Activated CD4-positive, alpha-beta T cell treated with anti-CD3 and anti-CD28 coated beads, Interleukin-2, amount 10 ng/mL, durations not matched to agents 24 days and 14 days (primary cell): Measurements from ENCODE around the gene SPOUT1. TPM values are rescaled to one million over a fixed set of nuclear protein-coding genes. Genes with fewer than 3 reads are reported as not detected.
"Not testable (repeated sequence)": the region's sequence is repeated elsewhere in the genome, so short reads cannot be mapped to it uniquely, and the experiment has no call there.

Experiments
- DNase-seq: peaks from one replicate; pipeline ENCODE4 v3.0.0; 2022
- H3K27ac Mint-ChIP-seq: one replicate; pipeline ENCODE4 v1.8.0; 2022; ENCODE audit warnings: mild to moderate bottlenecking, mixed read lengths
- H3K27me3 Mint-ChIP-seq: one replicate; pipeline ENCODE4 v1.8.0; 2022; ENCODE audit warnings: mixed read lengths
- H3K36me3 Mint-ChIP-seq: one replicate; pipeline ENCODE4 v1.8.0; 2022; ENCODE audit warnings: low read depth, mild to moderate bottlenecking, mixed read lengths
- H3K4me1 Mint-ChIP-seq: one replicate; pipeline ENCODE4 v1.8.0; 2021; ENCODE audit warnings: mixed read lengths
- H3K4me3 Mint-ChIP-seq: one replicate; pipeline ENCODE4 v1.8.0; 2022; ENCODE audit warnings: mild to moderate bottlenecking, moderate library complexity, mixed read lengths
- H3K9me3 Mint-ChIP-seq: one replicate; pipeline ENCODE4 v1.8.0; 2021; ENCODE audit warnings: mixed read lengths
- intact Hi-C: fragments of 100-400 bp; cut with micrococcal nuclease; formaldehyde crosslinking; loops from one replicate; pipeline ENCODE4 v1.15.1; 2023
- total RNA-seq: library from RNA; stranded (reverse); gene quantifications from 2 replicates; pipeline ENCODE4 v1.2.3, GENCODE V29; 2022

The SPOUT1 gene
- total RNA-seq, 1 donor from 2014 or later = 149 TPM

DNA sequence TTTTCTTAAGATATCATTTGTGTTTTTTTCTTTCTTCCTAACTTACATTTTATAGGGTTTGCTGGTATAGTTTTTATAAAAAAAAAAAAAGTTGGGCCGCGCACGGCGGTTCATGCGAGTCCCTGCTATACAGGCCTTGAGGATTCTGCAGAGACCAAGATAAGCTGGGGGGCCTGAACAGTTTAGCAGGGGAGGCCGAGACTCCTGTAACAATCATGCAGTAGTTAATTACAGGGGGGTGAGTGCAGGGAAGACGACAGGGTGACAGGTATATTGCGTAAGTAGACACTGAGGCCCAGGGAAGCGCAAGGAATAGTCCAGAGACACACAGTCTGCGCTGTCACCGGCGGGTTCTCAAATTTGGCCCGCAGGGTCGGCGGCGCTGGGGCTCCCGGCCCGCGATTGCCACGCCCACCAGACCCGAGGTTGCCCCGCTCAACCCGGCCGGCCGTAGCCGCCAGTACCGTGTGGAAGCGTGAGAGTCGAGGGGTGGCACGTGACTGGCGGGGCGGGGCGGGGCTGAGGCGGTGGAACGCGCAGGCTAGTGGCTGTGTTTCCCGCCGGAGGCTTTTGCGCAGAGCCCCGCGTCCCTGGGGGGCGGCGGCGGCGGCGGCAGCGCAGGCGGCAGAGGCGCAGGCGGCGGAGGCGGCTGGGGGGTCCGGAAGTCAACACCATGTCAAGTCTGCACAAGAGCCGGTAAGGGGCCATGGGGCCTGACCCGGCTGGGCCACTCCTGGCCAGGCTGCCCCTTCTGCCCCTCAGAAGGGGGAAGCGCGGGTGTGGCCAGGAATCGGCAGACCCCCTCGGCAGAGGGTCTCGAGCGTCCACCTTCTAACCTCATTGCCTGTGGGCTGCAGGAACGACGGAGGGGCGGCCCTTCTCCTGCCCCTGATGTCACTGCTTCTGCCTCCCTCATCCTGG lies 42.7 kb downstream of the SPOUT1 start, which contains the start of gene TBC1D13:
Gene TBC1D13, plus strand, starts transcription at position 573 of the 921 bp plus-strand sequence. Its CDS starts 101 bp downstream, at position 674.
- Mint-ChIP-seq H3K27ac (peak within 1 kb of the TSS; percentile 91), H3K4me1 (peaks cover 19% of the 10 kb centered on the region), H3K4me3 (peak within 1 kb of the TSS; percentile 95), H3K9me3 (no peaks in the 10 kb centered on the region), H3K27me3 (no peaks in the 10 kb centered on the region), H3K36me3 (peaks cover 4% of the 10 kb centered on the region)
- intact Hi-C loops = loop anchor here (1.0 to 2.0 kb wide), 3 partner anchors 16 to 95 kb away; partner anchors contain the start of genes LRRC8A, ZDHHC12 and ZER1
- DNase-seq = peak; percentile 97

DNA sequence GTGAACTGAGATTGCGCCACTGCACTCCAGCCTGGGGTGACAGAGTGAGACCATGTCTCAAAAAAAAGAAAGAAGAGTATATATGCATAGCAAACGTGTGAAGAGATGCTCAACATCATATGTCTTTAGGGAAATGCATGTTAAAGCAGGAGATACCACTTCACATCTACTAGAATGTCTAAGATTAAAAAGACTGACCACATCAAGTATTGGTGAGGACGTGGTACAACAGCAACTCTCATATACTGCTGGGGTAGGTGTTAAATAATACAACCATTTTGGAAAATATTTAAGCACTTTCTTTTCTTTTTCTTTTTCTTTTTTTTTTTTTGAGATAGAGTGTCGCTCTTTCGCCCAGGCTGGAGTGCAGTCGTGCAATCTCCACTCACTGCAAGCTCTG lies 44.2 kb downstream of the SPOUT1 start:
- Mint-ChIP-seq H3K4me3 (no peak overlapping the region), H3K4me1 (peaks cover 19% of the 10 kb centered on the region), H3K27ac (no peak overlapping the region), H3K27me3 (no peaks in the 10 kb centered on the region), H3K9me3 (no peaks in the 10 kb centered on the region), H3K36me3 (peaks cover 2% of the 10 kb centered on the region)
- no peak for DNase-seq
- intact Hi-C loops = no loop called here

DNA sequence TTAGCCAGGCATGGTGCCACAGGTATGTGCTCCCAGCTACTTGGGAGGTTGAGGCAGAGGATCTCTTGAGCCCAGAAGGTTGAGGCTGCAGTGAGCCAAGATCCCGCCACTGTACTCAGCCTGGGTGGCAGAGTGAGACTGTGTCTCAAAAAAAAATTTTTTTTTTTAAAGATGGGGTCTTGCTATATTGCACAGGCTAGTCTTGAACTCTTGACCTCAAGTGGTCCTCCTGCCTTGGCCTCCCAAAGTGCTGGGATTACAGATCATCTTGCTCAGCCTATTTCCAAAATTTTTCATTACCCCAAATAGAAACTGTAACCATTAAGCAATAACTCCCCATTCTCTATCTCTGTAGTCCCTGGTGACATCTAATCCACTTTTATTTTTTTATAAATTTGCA lies 46.9 kb downstream of the SPOUT1 start:
- DNase-seq = no peak
- intact Hi-C loops = no loop called here
- no peaks in the 10 kb centered on the region for H3K36me3 Mint-ChIP-seq
- H3K4me3 Mint-ChIP-seq = no peak overlapping the region
- no peak overlapping the region for H3K27ac Mint-ChIP-seq
- peaks cover 8% of the 10 kb centered on the region for H3K4me1 Mint-ChIP-seq
- H3K27me3 Mint-ChIP-seq = no peaks in the 10 kb centered on the region
- H3K9me3 Mint-ChIP-seq = no peaks in the 10 kb centered on the region

DNA sequence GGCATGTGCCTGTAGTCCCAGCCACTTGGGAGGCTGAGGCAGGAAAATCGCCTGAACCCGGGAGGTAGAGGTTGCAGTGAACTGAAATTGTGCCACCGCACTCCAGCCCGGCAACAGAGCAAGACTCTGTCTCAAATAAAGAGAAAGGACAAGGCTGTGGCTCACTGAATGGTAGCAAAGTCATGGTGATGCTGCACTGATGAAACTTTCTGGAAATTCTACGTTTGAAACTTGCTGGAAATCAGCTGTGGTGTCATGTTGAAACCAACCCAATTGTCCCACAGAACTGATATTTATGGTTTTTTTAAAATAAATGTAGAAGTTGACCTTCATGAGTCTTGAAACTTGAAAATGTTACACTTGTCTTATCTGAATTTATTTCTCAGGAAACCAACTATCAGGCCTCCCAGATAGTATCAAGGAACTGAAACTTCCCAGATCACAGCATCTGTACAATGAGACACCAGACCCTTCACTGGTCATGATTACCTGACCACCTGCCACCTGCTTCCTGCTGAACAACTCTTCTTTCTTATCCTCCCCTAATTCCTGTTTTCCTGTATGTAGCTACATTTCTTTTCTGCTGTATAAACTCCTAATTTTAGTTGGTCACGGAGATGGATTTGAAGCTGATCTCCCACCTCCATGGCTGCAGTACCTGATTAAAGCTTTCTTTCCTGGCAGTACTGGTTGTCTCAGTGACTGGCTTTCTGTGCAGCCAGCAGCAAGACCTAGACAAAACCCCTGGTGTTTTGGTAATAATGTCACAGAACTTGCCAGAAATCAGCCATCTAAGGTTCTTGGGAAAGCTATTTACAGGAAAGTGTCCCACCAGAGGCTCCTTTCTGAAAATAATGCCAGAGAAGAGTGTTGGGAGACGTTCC lies 48.2 kb downstream of the SPOUT1 start:
- no peak for DNase-seq
- H3K36me3 Mint-ChIP-seq = no peaks in the 10 kb centered on the region
- no peak overlapping the region for H3K27ac Mint-ChIP-seq
- no peaks in the 10 kb centered on the region for H3K27me3 Mint-ChIP-seq
- no peak overlapping the region for H3K4me3 Mint-ChIP-seq
- H3K4me1 Mint-ChIP-seq = peaks cover 5% of the 10 kb centered on the region
- intact Hi-C loops = no loop called here
- H3K9me3 Mint-ChIP-seq = no peaks in the 10 kb centered on the region

DNA sequence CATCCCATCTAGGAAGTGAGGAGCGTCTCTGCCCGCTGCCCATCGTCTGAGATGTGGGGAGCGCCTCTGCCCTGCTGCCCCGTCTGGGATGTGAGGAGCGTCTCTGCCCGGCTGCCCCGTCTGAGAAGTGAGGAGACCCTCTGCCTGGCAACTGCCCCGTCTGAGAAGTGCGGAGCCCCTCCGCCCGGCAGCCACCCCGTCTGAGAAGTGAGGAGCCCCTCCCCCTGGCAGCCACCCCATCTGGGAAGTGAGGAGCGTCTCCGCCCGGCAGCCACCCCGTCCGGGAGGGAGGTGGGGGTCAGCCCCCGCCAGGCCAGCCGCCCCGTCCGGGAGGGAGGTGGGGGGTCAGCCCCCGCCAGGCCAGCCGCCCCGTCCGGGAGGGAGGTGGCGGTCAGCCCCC lies 49.5 kb downstream of the SPOUT1 start:
- H3K27ac Mint-ChIP-seq, H3K4me3 Mint-ChIP-seq, H3K36me3 Mint-ChIP-seq, DNase-seq, H3K27me3 Mint-ChIP-seq, H3K4me1 Mint-ChIP-seq, intact Hi-C loops, H3K9me3 Mint-ChIP-seq: not testable (repeated sequence)

DNA sequence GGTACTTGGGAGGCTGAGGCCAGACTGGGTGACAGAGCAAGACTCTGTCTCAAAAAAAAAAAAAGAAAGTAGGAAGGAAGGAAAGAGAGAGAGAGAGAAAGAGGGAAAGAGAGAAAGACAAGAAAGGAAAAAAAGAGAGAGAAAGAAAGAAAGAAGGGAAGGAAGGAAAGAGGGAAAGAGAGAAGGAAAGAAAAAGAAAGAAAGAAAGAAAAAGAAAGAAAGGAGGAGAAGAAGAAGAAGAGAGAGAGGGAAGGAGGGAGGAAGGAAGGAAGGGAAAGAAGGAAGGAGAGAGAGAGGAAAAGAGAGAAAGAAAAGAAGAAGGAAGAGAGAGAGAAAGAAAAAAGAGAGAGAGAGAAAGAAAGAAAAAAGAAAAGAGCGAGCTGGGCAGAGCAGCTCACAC lies 54.8 kb downstream of the SPOUT1 start:
- Mint-ChIP-seq H3K4me1 (peaks cover 10% of the 10 kb centered on the region), H3K27me3 (no peaks in the 10 kb centered on the region), H3K27ac (no peak overlapping the region), H3K4me3 (no peak overlapping the region), H3K9me3 (peaks cover 4% of the 10 kb centered on the region), H3K36me3 (no peaks in the 10 kb centered on the region)
- intact Hi-C loops = loop anchor here (5.0 kb wide), 2 partner anchors 42 to 88 kb away; partner anchors contain the start of genes ENDOG and SET
- no peak for DNase-seq

DNA sequence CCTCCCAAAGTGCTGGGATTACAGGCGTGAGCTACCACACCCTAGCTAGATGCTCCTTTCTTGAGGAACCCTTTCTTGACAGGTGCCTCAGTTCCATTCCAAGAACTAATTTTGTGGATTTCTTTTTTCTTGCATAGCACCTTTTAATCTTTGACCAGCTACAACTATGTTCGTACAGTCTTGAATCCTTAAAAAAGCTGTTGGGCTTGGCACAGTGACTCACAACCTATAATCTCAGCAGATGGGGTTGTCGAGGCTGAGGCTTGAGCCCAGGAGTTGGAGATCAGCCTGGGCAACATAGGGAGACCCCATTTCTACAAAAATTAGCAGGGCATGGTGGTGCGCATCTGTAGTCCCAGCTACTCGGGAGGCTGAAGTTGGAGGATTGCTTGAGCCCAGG lies 56.5 kb downstream of the SPOUT1 start:
- Mint-ChIP-seq H3K9me3 (peaks cover 4% of the 10 kb centered on the region), H3K4me1 (peaks cover 15% of the 10 kb centered on the region), H3K36me3 (no peaks in the 10 kb centered on the region), H3K27me3 (no peaks in the 10 kb centered on the region), H3K27ac (peak overlapping the region; percentile 11), H3K4me3 (peak overlapping the region; percentile 87)
- no peak for DNase-seq
- intact Hi-C loops = loop anchor here (5.0 kb wide), 2 partner anchors 44 to 86 kb away; partner anchors contain the start of genes ENDOG and SET

DNA sequence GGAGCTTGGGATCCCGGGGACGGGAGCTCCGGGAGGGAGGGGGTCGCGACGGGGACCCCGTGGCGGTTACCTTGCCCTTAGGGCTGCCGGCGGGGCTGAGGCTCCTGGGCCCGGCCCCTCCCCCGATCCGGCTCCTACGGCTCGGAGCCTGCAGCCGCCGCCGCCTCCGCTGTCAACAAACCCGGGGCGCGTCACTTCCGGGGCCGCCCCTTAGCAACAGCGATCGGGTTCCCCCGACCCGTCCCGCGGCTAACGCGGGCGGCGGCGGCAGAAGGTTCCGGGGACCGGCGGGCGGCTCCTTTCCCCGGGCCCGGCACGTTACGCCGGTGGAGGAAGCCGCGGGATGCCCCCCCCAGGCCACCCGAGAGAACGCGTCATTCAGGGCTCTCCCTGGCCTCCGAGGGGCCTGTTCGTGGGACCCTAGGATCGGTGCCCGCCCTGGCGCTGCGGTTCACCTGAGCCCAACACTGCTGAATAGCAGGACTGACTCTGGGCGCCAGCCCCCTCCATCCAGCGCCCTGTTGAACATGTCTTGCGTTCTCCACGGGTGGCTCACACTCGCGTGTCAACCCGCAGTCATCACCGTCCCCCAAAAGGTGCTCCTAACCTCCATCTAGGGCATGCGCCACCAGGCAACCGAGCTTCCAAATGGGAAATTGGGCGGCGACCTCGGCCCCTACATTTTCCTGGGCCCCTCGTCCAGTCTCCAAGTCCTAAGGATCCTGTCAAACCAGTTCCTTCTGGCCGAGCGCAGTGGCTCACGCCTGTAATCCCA lies 57.7 kb downstream of the SPOUT1 start, which contains the start of gene ZER1:
Gene ZER1, minus strand, starts transcription at position 183 of the 775 bp plus-strand sequence. CDS start 16,362 bp downstream, outside the sequence.
- H3K4me3 Mint-ChIP-seq = peak within 1 kb of the TSS; percentile 87
- H3K36me3 Mint-ChIP-seq = no peaks in the 10 kb centered on the region
- H3K27ac Mint-ChIP-seq = peak within 1 kb of the TSS; percentile 90
- H3K27me3 Mint-ChIP-seq = no peaks in the 10 kb centered on the region
- intact Hi-C loops = loop anchor here (1.0 to 5.0 kb wide), 4 partner anchors 15 to 109 kb away; partner anchors contain the start of genes ENDOG, KYAT1, SET and TBC1D13
- H3K4me1 Mint-ChIP-seq = peaks cover 15% of the 10 kb centered on the region
- peak; percentile 99 for DNase-seq
- H3K9me3 Mint-ChIP-seq = peaks cover 4% of the 10 kb centered on the region

DNA sequence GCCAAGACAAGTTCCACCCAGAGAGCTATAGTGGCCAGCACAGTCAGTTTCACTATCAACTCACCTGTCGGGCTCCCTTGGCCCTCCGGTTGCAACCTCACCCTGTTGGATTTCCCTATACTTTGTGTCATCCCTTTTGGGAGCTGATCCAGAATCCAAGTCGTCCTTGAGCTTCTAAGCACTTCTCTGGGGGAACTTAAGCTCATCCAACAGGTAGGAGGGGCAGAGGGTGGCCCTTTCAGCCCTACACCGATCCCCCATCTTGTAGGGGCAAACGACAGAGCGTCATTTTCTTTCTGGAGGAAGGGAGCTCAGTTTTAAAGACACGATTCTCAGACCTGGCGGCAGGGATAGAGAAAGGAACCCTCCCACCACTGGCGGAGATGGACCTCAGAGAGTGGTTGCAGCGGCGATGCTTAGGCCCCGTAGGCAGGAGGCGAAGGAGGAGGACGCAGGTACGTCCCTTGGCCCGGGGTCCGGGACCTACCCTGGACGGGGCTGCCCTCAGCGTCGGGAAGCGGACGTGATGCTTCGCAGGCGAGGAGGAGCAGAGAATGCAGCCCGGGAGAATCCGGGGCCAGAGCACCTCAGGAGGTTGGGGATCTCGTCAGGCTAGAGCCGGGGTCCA lies 58.4 kb downstream of the SPOUT1 start:
- Mint-ChIP-seq H3K9me3 (peaks cover 4% of the 10 kb centered on the region), H3K27ac (peak overlapping the region; percentile 90)

DNA sequence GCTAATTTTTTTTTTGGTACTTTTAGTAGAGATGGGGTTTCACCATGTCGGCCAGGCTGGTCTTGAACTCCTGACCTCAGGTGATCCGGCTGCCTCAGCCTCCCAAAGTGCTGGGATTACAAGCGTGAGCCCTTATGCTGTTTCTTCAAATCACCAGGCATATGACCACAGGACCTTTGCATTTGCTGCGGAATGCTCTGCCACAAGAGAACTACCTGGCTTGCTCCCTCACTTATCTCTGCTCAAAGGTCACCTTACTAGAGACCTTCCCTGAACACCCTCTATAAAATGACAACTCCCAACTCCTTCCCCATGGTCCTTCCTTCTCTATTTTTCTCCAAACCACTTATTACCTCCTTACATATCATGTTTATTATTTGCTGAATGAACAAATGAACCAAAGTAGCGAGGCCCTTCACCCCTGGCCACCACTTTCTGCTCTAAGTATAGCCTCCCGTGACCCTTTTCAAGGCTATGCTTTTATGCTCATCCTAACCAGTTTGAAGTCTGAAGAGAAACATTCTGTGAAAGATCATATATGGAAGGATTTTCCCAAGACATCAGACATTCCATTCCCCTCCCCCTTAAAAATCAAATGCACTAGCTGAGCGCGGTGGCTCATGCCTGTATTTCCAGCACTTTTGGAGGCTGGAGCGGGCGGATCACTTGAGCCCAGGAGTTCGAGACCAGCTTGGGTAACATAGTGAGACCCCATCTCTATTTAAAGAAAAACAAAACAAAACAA lies 59.1 kb downstream of the SPOUT1 start:
- H3K27ac Mint-ChIP-seq = peak overlapping the region; percentile 90
- H3K4me1 Mint-ChIP-seq = peaks cover 15% of the 10 kb centered on the region
- DNase-seq = no peak
- peak overlapping the region; percentile 87 for H3K4me3 Mint-ChIP-seq
- H3K36me3 Mint-ChIP-seq = no peaks in the 10 kb centered on the region
- intact Hi-C loops = loop anchor here (1.0 to 5.0 kb wide), 4 partner anchors 17 to 111 kb away; partner anchors contain the start of genes ENDOG, KYAT1, SET and TBC1D13
- H3K27me3 Mint-ChIP-seq = no peaks in the 10 kb centered on the region
- H3K9me3 Mint-ChIP-seq = peaks cover 4% of the 10 kb centered on the region

More for the DNA sequence above, 58.4 kb downstream of the SPOUT1 start:
- Mint-ChIP-seq H3K27me3 (no peaks in the 10 kb centered on the region), H3K36me3 (no peaks in the 10 kb centered on the region), H3K4me3 (peak overlapping the region; percentile 87), H3K4me1 (peaks cover 15% of the 10 kb centered on the region)
- intact Hi-C loops = loop anchor here (1.0 to 5.0 kb wide), 4 partner anchors 16 to 110 kb away; partner anchors contain the start of genes ENDOG, KYAT1, SET and TBC1D13
- peak; percentile 78 for DNase-seq
